Esophagus squamous epithelium (tissue), 5 donors: ENCODE measurements around the gene DDI2. TPM values are rescaled to one million over a fixed set of nuclear protein-coding genes. Genes with fewer than 3 reads are reported as not detected.

Experiments
- DNase-seq: peaks from one replicate; lab custom pipeline; 2025; lab: John Stamatoyannopoulos, UW
- H3K27ac ChIP-seq, 4 donors: fragments of 200-600 bp; sonication (generic); one replicate each; pipeline ENCODE4 v1.5.1; 2016 to 2019; ENCODE audit warnings: mild to moderate bottlenecking in 1 of 4
- H3K27me3 ChIP-seq, 4 donors: fragments of 200-600 bp; sonication (generic); 1 replicate in 3 of 4; 2 replicates in 1 of 4; pipeline versions ENCODE4 v1.5.1 to v1.6.0; 2017 to 2021; ENCODE audit warnings: antibody characterized with exemption in 1 of 4
- H3K36me3 ChIP-seq, 3 donors: fragments of 200-600 bp; sonication (generic); one replicate each; pipeline ENCODE4 v1.5.1; 2016 to 2019
- H3K4me1 ChIP-seq, 3 donors: fragments of 200-600 bp; sonication (generic); one replicate each; pipeline ENCODE4 v1.5.1; 2017 to 2019
- H3K4me3 ChIP-seq, 4 donors: fragments of 200-600 bp; sonication (generic); 1 replicate in 3 of 4; 2 replicates in 1 of 4; pipeline ENCODE4 v1.5.1; 2016 to 2019; ENCODE audit warnings: mild to moderate bottlenecking in 2 of 4, moderate library complexity in 1 of 4
- H3K9me3 ChIP-seq, 3 donors: fragments of 200-600 bp; sonication (generic); one replicate each; pipeline ENCODE4 v1.5.1; 2016 to 2019
- CTCF ChIP-seq, 6 experiments: fragments of 450-650 bp in 4 of 6; fragments of 200-600 bp in 2 of 6; sonication (generic) in 2 of 6; IDR thresholded peaks; one replicate each; pipeline ENCODE4 v1.5.1; 2016 to 2019; ENCODE audit warnings: antibody characterized with exemption in 6 of 6, mild to moderate bottlenecking in 4 of 6, moderate library complexity in 4 of 6
- POLR2A ChIP-seq, 4 donors: fragments of 450-650 bp; IDR thresholded peaks; one replicate each; pipeline ENCODE4 v1.6.1; 2017; ENCODE audit warnings: antibody characterized with exemption in 4 of 4, mild to moderate bottlenecking in 4 of 4, moderate library complexity in 3 of 4
- WGBS, 2 donors: methylation state at CpG; one replicate each; pipeline ENCODE4 v1.1.5; 2018; 5-methylcytosine and 5-hydroxymethylcytosine counted together
- intact Hi-C: fragments of 100-400 bp; cut with DNase I; formaldehyde crosslinking; loops from one replicate; pipeline ENCODE4 v1.15.0; 2022
- total RNA-seq, 4 donors: library from RNA; depleted of rRNA; stranded (reverse); fragments of >200 nt; gene quantifications; one replicate each; pipeline ENCODE4 v1.1.0, GENCODE V29; 2016
- donor health status: DM: yes; HTN: yes; CAD: no.

The DDI2 gene
- 10 to 100 TPM; 20.6 to 62.9 (median 48.3) TPM for total RNA-seq

DNA sequence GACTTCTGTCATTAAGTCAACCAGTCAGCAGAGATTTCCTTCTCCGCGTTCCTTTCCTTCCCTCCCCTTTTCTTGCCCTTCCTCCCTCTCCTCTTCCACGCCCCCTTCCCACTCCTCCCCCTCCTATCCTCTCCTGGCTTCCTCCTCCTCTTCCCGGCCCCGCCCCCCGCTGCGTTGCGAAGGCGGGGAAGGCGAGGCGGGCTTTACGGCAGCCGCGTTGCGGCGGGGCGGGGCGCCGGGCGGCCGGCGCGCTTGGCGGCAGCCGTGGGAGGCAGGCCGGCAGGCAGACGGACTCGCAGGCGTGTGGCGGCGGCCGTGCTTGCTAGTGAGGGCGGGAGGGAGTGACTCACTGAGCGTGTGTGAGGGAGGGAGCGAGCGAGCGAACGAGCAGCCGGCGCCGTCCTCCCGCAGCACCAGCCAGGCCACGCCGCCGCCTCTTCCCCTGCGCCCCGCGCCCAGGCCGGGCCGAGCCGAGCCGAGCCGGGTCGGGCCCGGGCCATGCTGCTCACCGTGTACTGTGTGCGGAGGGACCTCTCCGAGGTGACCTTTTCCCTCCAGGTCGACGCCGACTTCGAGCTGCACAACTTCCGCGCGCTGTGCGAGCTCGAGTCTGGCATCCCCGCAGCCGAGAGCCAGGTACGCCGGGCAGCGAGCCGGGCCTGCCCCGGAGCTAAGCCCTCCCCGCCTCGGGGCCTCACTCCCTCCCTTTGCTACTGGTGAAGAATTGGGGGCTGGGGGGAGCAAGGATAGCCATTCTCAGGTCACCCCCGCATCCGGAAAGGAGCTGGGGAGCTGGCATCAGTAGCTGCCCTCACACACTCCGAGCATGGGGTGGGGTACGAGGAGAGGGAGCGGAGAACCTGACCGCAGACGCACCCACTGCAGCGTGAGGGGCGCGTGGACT lies at the start of gene DDI2:
TSS of gene DDI2 (plus strand) at position 286 of the 904 bp plus-strand sequence. CDS start at position 499, 213 bp downstream.
- TF ChIP-seq CTCF (IDR thresholded peaks at IDR 0.05): no peak
- peak in 3 of 4 donors; percentile 48 to 98 (median 96) for TF ChIP-seq POLR2A (IDR thresholded peaks at IDR 0.05)
- Histone ChIP-seq H3K27ac (peak within 1 kb of the TSS; percentile 92 to 100 (median 99)), H3K36me3 (no peaks in the 10 kb centered on the region), H3K9me3 (no peaks in the 10 kb centered on the region), H3K4me3 (peak within 1 kb of the TSS; percentile 55 to 99 (median 93)), H3K27me3 (no peaks in the 10 kb centered on the region), H3K4me1 (peaks cover 27 to 53% (median 43%) of the 10 kb centered on the region in 3 donors)
- peak; percentile 94 for DNase-seq
- intact Hi-C loops: loop anchor here (5.0 kb wide), 1 partner anchor 65 kb away; the partner anchor contains the start of gene PLEKHM2
- 0 to 1% methylated on average over 11 to 14 of the region's 86 CpGs for WGBS, 2 donors

- TF ChIP-seq CTCF (IDR thresholded peaks at IDR 0.05): no peak
- TF ChIP-seq POLR2A (IDR thresholded peaks at IDR 0.05): no peak
- 88 to 93% methylated on average over 14 to 18 of the region's 18 CpGs for WGBS, 2 donors
- no peak for DNase-seq
- Histone ChIP-seq H3K4me1 (no peaks in the 10 kb centered on the region), H3K27me3 (no peaks in the 10 kb centered on the region), H3K4me3 (no peak overlapping the region), H3K9me3 (no peaks in the 10 kb centered on the region), H3K36me3 (peaks cover 13 to 91% (median 38%) of the 10 kb centered on the region in 3 donors), H3K27ac (no peak overlapping the region)
- intact Hi-C loops: no loop called here
Observed at GRCh38 chr1:15568387-15569073, 48.7 kb upstream of the DDI2 start.

- no peak for DNase-seq
- H3K4me3 ChIP-seq: no peak overlapping the region
- no peak for TF ChIP-seq POLR2A (IDR thresholded peaks at IDR 0.05)
- H3K9me3 ChIP-seq: no peaks in the 10 kb centered on the region
- 82 to 100% methylated on average over 1 of the region's 1 CpG for WGBS, 2 donors
- no peak overlapping the region for H3K27ac ChIP-seq
- H3K4me1 ChIP-seq: no peaks in the 10 kb centered on the region
- peaks cover 13 to 71% (median 21%) of the 10 kb centered on the region in 3 donors for H3K36me3 ChIP-seq
- intact Hi-C loops: no loop called here
- no peaks in the 10 kb centered on the region for H3K27me3 ChIP-seq
Observed at GRCh38 chr1:15570861-15571260, 46.4 kb upstream of the DDI2 start.

DNA sequence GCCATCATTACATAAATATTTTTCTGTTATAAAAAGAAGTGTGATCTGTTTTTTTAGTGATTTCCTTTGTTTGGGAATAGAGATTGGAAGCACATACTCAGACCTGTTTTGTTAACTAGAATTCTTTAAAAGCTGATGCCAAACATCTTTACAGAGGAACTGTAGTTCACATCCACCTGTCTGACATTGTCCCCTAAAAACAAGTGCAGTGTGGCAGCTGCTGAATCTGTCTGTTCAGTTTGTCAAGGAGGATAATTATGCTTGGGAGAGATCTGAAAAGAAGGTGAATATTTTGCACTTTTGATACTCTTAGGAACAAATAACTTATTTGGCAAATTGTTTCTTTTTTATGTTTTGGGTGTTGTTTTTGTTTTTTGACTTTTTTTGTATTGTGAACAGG lies 46.0 kb upstream of the DDI2 start:
- Histone ChIP-seq H3K4me3 (no peak overlapping the region), H3K27me3 (no peaks in the 10 kb centered on the region), H3K36me3 (peaks cover 8 to 67% (median 17%) of the 10 kb centered on the region in 3 donors), H3K9me3 (no peaks in the 10 kb centered on the region), H3K4me1 (no peaks in the 10 kb centered on the region), H3K27ac (no peak overlapping the region)
- intact Hi-C loops: no loop called here
- TF ChIP-seq CTCF (IDR thresholded peaks at IDR 0.05) (no peak), POLR2A (IDR thresholded peaks at IDR 0.05) (no peak)
- no peak for DNase-seq

- WGBS, 2 donors: 64 to 76% methylated on average over 9 of the region's 9 CpGs
- no peak for TF ChIP-seq POLR2A (IDR thresholded peaks at IDR 0.05)
- TF ChIP-seq CTCF (IDR thresholded peaks at IDR 0.05): no peak
- peaks cover 0 to 45% (median under 1%) of the 10 kb centered on the region in 3 donors for H3K36me3 ChIP-seq
- no peaks in the 10 kb centered on the region for H3K9me3 ChIP-seq
- no peaks in the 10 kb centered on the region for H3K27me3 ChIP-seq
- H3K4me1 ChIP-seq: peaks cover 0 to 3% (median 0%) of the 10 kb centered on the region in 3 donors
- DNase-seq: no peak
- no peak overlapping the region for H3K27ac ChIP-seq
- intact Hi-C loops: no loop called here
- no peak overlapping the region for H3K4me3 ChIP-seq
Observed at GRCh38 chr1:15573477-15573876, 43.8 kb upstream of the DDI2 start.
